Superior temporal gyrus (tissue), 1 donor: ENCODE data around the gene SEMA6B.

Experiments
- DNase-seq: peaks from one replicate; pipeline ENCODE4 v3.0.0-alpha.2; 2016; ENCODE audit errors: extremely low spot score

SEMA6B gene

GRCh38 chr19:4494691-4495064, 64.8 kb downstream of the SEMA6B start:
- no peak for DNase-seq

GRCh38 chr19:4493929-4494690, 65.4 kb downstream of the SEMA6B start:
- no peak for DNase-seq

DNA sequence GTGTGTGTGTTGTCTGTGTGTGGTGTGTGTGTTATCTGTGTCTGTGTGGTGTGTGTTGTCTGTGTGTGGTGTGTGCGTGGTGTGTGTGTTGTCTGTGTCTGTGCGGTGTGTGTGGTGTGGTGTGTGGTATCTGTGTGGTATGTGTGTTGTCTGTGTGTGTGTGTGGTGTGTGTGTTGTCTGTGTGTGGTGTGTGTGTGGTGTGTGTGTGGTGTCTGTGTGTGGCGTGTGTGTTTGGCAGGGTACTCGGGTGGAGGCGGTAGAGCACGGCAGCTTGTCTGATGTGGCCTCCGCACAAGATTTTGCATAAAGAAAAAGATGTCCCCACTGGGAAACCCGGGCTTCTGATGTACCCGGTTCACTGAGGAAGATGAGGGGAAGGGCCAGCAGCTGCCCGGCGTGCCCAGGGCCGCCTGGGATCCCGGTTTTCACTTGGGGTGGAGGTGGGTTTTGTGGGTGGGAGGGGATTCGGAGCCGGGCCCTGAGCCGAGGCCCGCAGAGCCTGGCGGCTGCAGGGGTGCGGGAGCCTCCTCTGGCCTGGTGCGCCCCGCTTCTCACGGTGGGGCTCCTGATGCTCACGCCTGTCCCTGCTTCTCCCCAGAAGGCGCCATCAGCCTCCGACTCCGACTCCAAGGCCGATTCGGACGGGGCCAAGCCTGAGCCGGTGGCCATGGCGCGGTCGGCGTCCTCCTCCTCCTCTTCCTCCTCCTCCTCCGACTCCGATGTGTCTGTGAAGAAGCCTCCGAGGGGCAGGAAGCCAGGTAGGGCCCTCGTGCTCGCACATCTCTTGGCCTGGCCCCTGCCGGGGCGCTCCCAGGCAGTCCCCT, 66.2 kb downstream of the SEMA6B start:
- DNase-seq = no peak
